GM20431 (cell line): Measurements from ENCODE around the gene HNRNPCL2.
"Not testable (repeated sequence)": the region's sequence is repeated elsewhere in the genome, so short reads cannot be mapped to it uniquely, and the experiment has no call there.

ENCODE experiments used
- in situ Hi-C: fragments of 300-500 bp; cut with MseI, MboI; formaldehyde crosslinking; loops from one replicate; pipeline ENCODE4 v1.15.0; 2020; ENCODE audit warnings: low sequenced_read_pairs; ENCODE audit not compliant: unreplicated experiment

HNRNPCL2 gene

DNA sequence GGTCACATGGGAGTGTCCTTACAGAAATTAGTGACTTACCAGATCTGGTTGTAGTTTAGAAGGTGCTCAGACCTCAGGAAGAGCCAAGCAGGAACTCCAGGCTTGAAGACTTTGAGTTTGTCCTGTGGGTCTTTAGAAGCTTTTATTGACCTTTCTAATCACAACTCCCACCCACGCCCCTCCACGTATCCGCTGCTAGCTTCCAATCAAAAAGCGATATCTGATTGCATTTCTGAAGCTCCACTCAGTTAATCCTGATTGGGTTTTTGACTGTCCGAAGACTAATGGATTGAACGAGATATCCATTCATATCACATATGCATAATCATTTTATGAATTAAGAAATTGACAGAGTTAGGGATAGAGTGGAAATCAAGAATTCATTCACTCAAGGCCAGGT lies at the start of gene HNRNPCL2:
Gene HNRNPCL2, minus strand, starts transcription at position 101 of the 400 bp plus-strand sequence. CDS start 454 bp downstream, outside the sequence.
- in situ Hi-C loops, result not testable (repeated sequence)

DNA sequence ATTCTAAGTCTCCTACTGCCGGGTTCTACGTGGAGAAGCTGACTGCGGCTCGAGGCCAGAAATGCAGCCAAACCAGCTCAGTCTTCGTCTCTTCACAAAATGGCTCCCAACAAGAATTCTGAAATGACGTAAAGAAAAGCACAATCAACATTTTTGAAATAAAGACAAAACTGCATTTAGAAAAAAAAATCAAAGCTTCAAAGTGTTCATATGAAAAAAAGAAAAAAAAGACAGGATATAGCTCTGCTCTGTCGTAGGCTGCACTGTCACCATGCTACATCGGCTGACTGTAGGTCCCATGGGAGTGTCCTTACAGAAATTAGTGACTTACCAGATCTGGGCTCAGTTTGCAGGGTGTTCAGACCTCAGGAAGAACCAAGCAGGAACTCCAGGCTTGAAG lies 48.9 kb upstream of the HNRNPCL2 start, which contains the start of gene HNRNPCL4:
Gene HNRNPCL4, minus strand, starts transcription at position 101 of the 400 bp plus-strand sequence. CDS start 164 bp downstream, outside the sequence.
- in situ Hi-C loops, result not testable (repeated sequence)

DNA sequence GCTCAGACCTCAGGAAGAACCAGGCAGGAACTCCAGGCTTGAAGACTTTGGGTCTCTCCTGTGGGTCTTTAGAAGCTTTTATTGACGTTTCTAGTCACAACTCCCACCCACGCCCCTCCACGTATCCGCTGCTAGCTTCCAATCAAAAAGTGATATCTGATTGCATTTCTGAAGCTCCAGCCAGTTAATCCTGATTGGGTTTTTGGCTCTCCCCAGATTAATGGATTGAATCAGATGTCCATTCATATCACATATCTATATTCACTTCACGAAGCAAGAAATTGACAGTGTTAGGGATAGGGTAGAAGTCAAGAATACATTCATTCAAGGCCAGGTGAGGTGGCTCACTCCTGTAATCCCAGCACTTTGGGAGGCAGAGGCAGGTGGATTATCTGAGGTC lies 39.3 kb upstream of the HNRNPCL2 start, which contains the start of gene PRAMEF26:
Gene PRAMEF26, minus strand, starts transcription at position 101 of the 400 bp plus-strand sequence. CDS start 2,914 bp downstream, outside the sequence.
- in situ Hi-C loops, result not testable (repeated sequence)

DNA sequence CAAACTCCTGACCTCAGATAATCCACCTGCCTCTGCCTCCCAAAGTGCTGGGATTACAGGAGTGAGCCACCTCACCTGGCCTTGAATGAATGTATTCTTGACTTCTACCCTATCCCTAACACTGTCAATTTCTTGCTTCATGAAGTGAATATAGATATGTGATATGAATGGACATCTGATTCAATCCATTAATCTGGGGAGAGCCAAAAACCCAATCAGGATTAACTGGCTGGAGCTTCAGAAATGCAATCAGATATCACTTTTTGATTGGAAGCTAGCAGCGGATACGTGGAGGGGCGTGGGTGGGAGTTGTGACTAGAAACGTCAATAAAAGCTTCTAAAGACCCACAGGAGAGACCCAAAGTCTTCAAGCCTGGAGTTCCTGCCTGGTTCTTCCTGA lies 46.2 kb downstream of the HNRNPCL2 start, which contains the start of gene PRAMEF25:
Gene PRAMEF25, plus strand, starts transcription at position 301 of the 400 bp plus-strand sequence. CDS start 2,920 bp downstream, outside the sequence.
- in situ Hi-C loops, result not testable (repeated sequence)
